ENCODE results near the gene EFCAB13. TPM values are rescaled to one million over a fixed set of nuclear protein-coding genes. Genes with fewer than 3 reads are reported as not detected.

EFCAB13 gene
- total and polyA plus RNA-seq, 7 experiments from 2014 or later: 3.7 to 37.4 (median 18.4) TPM

GRCh38 chr17:47291242-47291873 is 32.4 kb upstream of the EFCAB13 start:
- peaks cover 0 to 14% (median 10%) of the 10 kb centered on the region in 5 donors for H3K27me3 Mint-ChIP-seq
- Histone ChIP-seq H3K9me3 (ENCODE audit: control insufficient read depth in 2 of 3, low read length in 3 of 3) (no peaks in the 10 kb centered on the region), H3K36me3 (ENCODE audit: control insufficient read depth in 2 of 3, insufficient read depth in 3 of 3, low read length in 3 of 3) (no peaks in the 10 kb centered on the region), H3K4me3 (ENCODE audit: low read length) (no peak overlapping the region), H3K4me1 (ENCODE audit: control insufficient read depth in 2 of 2, insufficient read depth in 2 of 2, low read length in 2 of 2) (no peaks in the 10 kb centered on the region), H3K27me3 (ENCODE audit: control insufficient read depth in 2 of 2, insufficient read depth in 2 of 2, low read length in 2 of 2) (no peaks in the 10 kb centered on the region), H3K27ac (ENCODE audit: low read depth, low read length) (no peak overlapping the region)
- H3K36me3 Mint-ChIP-seq: no peaks in the 10 kb centered on the region
- intact Hi-C loops (cut with micrococcal nuclease): no loop called here
- H3K27ac Mint-ChIP-seq: no peak overlapping the region
- CTCF ChIA-PET: no interaction called here
- DNase-seq (no peak), ATAC-seq (no peak)
- no peaks in the 10 kb centered on the region for H3K4me1 Mint-ChIP-seq
- POLR2A ChIA-PET: no interaction called here
- peaks cover 0 to 3% (median 0%) of the 10 kb centered on the region in 11 donors for H3K9me3 Mint-ChIP-seq
- H3K4me3 Mint-ChIP-seq: no peak overlapping the region

- no peaks in the 10 kb centered on the region for H3K4me1 ChIP-seq (ENCODE audit: control insufficient read depth in 2 of 2, insufficient read depth in 2 of 2, low read length in 2 of 2)
- H3K27me3 Mint-ChIP-seq: peaks cover 0 to 11% (median 8%) of the 10 kb centered on the region in 5 donors
- peaks cover 0 to 3% (median 0%) of the 10 kb centered on the region in 11 donors for H3K9me3 Mint-ChIP-seq
- no peaks in the 10 kb centered on the region for H3K36me3 Mint-ChIP-seq
- ATAC-seq (no peak), DNase-seq (no peak)
- no peak overlapping the region for H3K4me3 ChIP-seq (ENCODE audit: low read length)
- H3K4me3 Mint-ChIP-seq: no peak overlapping the region
- POLR2A ChIA-PET: no interaction called here
- no peak overlapping the region for H3K27ac ChIP-seq (ENCODE audit: low read depth, low read length)
- H3K9me3 ChIP-seq (ENCODE audit: control insufficient read depth in 2 of 3, low read length in 3 of 3): no peaks in the 10 kb centered on the region
- H3K4me1 Mint-ChIP-seq: no peaks in the 10 kb centered on the region
- H3K27ac Mint-ChIP-seq: no peak overlapping the region
- CTCF ChIA-PET: no interaction called here
- H3K27me3 ChIP-seq (ENCODE audit: control insufficient read depth in 2 of 2, insufficient read depth in 2 of 2, low read length in 2 of 2): no peaks in the 10 kb centered on the region
- H3K36me3 ChIP-seq (ENCODE audit: control insufficient read depth in 2 of 3, insufficient read depth in 3 of 3, low read length in 3 of 3): no peaks in the 10 kb centered on the region
- intact Hi-C loops (cut with micrococcal nuclease): no loop called here
Observed at GRCh38 chr17:47292206-47292605, 31.5 kb upstream of the EFCAB13 start.

GRCh38 chr17:47295037-47295873 is 28.5 kb upstream of the EFCAB13 start:
- Mint-ChIP-seq H3K27me3 (peaks cover 0 to 10% (median 8%) of the 10 kb centered on the region in 5 donors), H3K4me3 (no peak overlapping the region), H3K36me3 (no peaks in the 10 kb centered on the region), H3K27ac (no peak overlapping the region), H3K9me3 (peaks cover 0 to 3% (median 0%) of the 10 kb centered on the region in 11 donors), H3K4me1 (no peaks in the 10 kb centered on the region)
- H3K27ac ChIP-seq (ENCODE audit: low read depth, low read length): no peak overlapping the region
- H3K9me3 ChIP-seq (ENCODE audit: control insufficient read depth in 2 of 3, low read length in 3 of 3): no peaks in the 10 kb centered on the region
- no peak overlapping the region for H3K4me3 ChIP-seq (ENCODE audit: low read length)
- DNase-seq (no peak), ATAC-seq (no peak)
- no peaks in the 10 kb centered on the region for H3K4me1 ChIP-seq (ENCODE audit: control insufficient read depth in 2 of 2, insufficient read depth in 2 of 2, low read length in 2 of 2)
- no peaks in the 10 kb centered on the region for H3K36me3 ChIP-seq (ENCODE audit: control insufficient read depth in 2 of 3, insufficient read depth in 3 of 3, low read length in 3 of 3)
- no peaks in the 10 kb centered on the region for H3K27me3 ChIP-seq (ENCODE audit: control insufficient read depth in 2 of 2, insufficient read depth in 2 of 2, low read length in 2 of 2)
- ChIA-PET POLR2A (no interaction called here), CTCF (no interaction called here)
- intact Hi-C loops (cut with micrococcal nuclease): no loop called here

GRCh38 chr17:47295874-47296255 is 27.9 kb upstream of the EFCAB13 start:
- Histone ChIP-seq H3K36me3 (ENCODE audit: control insufficient read depth in 2 of 3, insufficient read depth in 3 of 3, low read length in 3 of 3) (no peaks in the 10 kb centered on the region), H3K4me3 (ENCODE audit: low read length) (no peak overlapping the region), H3K27ac (ENCODE audit: low read depth, low read length) (no peak overlapping the region), H3K27me3 (ENCODE audit: control insufficient read depth in 2 of 2, insufficient read depth in 2 of 2, low read length in 2 of 2) (no peaks in the 10 kb centered on the region), H3K9me3 (ENCODE audit: control insufficient read depth in 2 of 3, low read length in 3 of 3) (no peaks in the 10 kb centered on the region), H3K4me1 (ENCODE audit: control insufficient read depth in 2 of 2, insufficient read depth in 2 of 2, low read length in 2 of 2) (no peaks in the 10 kb centered on the region)
- Mint-ChIP-seq H3K27ac (no peak overlapping the region), H3K4me1 (no peaks in the 10 kb centered on the region), H3K9me3 (peaks cover 0 to 5% (median 0%) of the 10 kb centered on the region in 11 donors), H3K36me3 (no peaks in the 10 kb centered on the region), H3K27me3 (peaks cover 0 to 10% (median 6%) of the 10 kb centered on the region in 5 donors), H3K4me3 (no peak overlapping the region)
- CTCF ChIA-PET: no interaction called here
- ATAC-seq (no peak), DNase-seq (no peak)
- POLR2A ChIA-PET: no interaction called here
- intact Hi-C loops (cut with micrococcal nuclease): no loop called here

- POLR2A ChIA-PET: interaction anchor here (0.7 kb wide), 1 partner anchor 1459 kb away, joined by 4 read pairs; no protein-coding TSS in a partner anchor
- intact Hi-C loops (cut with micrococcal nuclease): no loop called here
- Histone ChIP-seq H3K27me3 (ENCODE audit: control insufficient read depth in 2 of 2, insufficient read depth in 2 of 2, low read length in 2 of 2) (no peaks in the 10 kb centered on the region), H3K27ac (ENCODE audit: low read depth, low read length) (no peak overlapping the region), H3K4me1 (ENCODE audit: control insufficient read depth in 2 of 2, insufficient read depth in 2 of 2, low read length in 2 of 2) (no peaks in the 10 kb centered on the region), H3K4me3 (ENCODE audit: low read length) (no peak overlapping the region), H3K36me3 (ENCODE audit: control insufficient read depth in 2 of 3, insufficient read depth in 3 of 3, low read length in 3 of 3) (no peaks in the 10 kb centered on the region), H3K9me3 (ENCODE audit: control insufficient read depth in 2 of 3, low read length in 3 of 3) (peaks cover 0 to 7% (median 0%) of the 10 kb centered on the region in 3 experiments)
- DNase-seq (no peak), ATAC-seq (no peak)
- Mint-ChIP-seq H3K4me3 (no peak overlapping the region), H3K27me3 (peaks cover 0 to 10% (median 7%) of the 10 kb centered on the region in 5 donors), H3K36me3 (peaks cover 0 to 14% (median 6%) of the 10 kb centered on the region in 5 donors), H3K27ac (no peak overlapping the region), H3K9me3 (peaks cover 0 to 17% (median 9%) of the 10 kb centered on the region in 11 donors), H3K4me1 (peaks cover 0 to 4% (median 0%) of the 10 kb centered on the region in 7 donors)
- CTCF ChIA-PET: interaction anchor here (0.6 kb wide), 1 partner anchor 18 kb away, joined by 4 read pairs; no protein-coding TSS in a partner anchor
Observed at GRCh38 chr17:47297661-47298400, 25.9 kb upstream of the EFCAB13 start.

- no peak overlapping the region for H3K27ac Mint-ChIP-seq
- intact Hi-C loops (cut with micrococcal nuclease): no loop called here
- peaks cover 0 to 4% (median 0%) of the 10 kb centered on the region in 7 donors for H3K4me1 Mint-ChIP-seq
- no peak overlapping the region for H3K27ac ChIP-seq (ENCODE audit: low read depth, low read length)
- no peaks in the 10 kb centered on the region for H3K4me1 ChIP-seq (ENCODE audit: control insufficient read depth in 2 of 2, insufficient read depth in 2 of 2, low read length in 2 of 2)
- peaks cover 0 to 7% (median 0%) of the 10 kb centered on the region in 3 experiments for H3K9me3 ChIP-seq (ENCODE audit: control insufficient read depth in 2 of 3, low read length in 3 of 3)
- H3K4me3 Mint-ChIP-seq: no peak overlapping the region
- DNase-seq (no peak), ATAC-seq (no peak)
- CTCF ChIA-PET: interaction anchor here (0.6 kb wide), 1 partner anchor 26 kb away, joined by 3 read pairs; no protein-coding TSS in a partner anchor
- H3K27me3 ChIP-seq (ENCODE audit: control insufficient read depth in 2 of 2, insufficient read depth in 2 of 2, low read length in 2 of 2): no peaks in the 10 kb centered on the region
- POLR2A ChIA-PET: no interaction called here
- H3K27me3 Mint-ChIP-seq: peaks cover 0 to 10% (median 7%) of the 10 kb centered on the region in 5 donors
- no peaks in the 10 kb centered on the region for H3K36me3 ChIP-seq (ENCODE audit: control insufficient read depth in 2 of 3, insufficient read depth in 3 of 3, low read length in 3 of 3)
- peaks cover 0 to 20% (median 10%) of the 10 kb centered on the region in 11 donors for H3K9me3 Mint-ChIP-seq
- peaks cover 0 to 14% (median 6%) of the 10 kb centered on the region in 5 donors for H3K36me3 Mint-ChIP-seq
- no peak overlapping the region for H3K4me3 ChIP-seq (ENCODE audit: low read length)
Observed at GRCh38 chr17:47298712-47299111, 25.0 kb upstream of the EFCAB13 start.
